IMR-90 (cell line): ENCODE data around the gene RPGRIP1L. TPM values are rescaled to one million over a fixed set of nuclear protein-coding genes. Genes with fewer than 3 reads are reported as not detected.

Experiments
- ATAC-seq: fragments of 200-7000 bp; cut with Tn5 transposase; 2 replicates; pipeline ENCODE4 v1.9.1; 2020; ENCODE audit warnings: low read depth, mild to moderate bottlenecking, moderate library complexity
- BruUV-seq: library from RNA; stranded (reverse); fragments of 400-500 nt; replicated peaks from 2 replicates; lab custom pipeline; 2021; lab: Mats Ljungman, UMichigan
- CTCF ChIA-PET: fragments of 300-600 bp; formaldehyde crosslinking; extraction: SDS; loops from one replicate; lab custom pipeline; 2021; ENCODE audit warnings: antibody characterized with exemption; lab: Yijun Ruan, JAX
- POLR2A ChIA-PET: fragments of 300-600 bp; sonication (Branson Sonifier 250); formaldehyde crosslinking; loops from one replicate; lab custom pipeline; 2022; ENCODE audit warnings: antibody characterized with exemption; ENCODE audit not compliant: unreplicated experiment; lab: Charles Lee
- DNase-seq: peaks from one replicate; pipeline ENCODE4 v3.0.0; 2013
- H2AFZ ChIP-seq: replicated peaks from 2 replicates; pipeline ENCODE3; 2013; ENCODE audit warnings: low read length, mild to moderate bottlenecking; ENCODE audit not compliant: poor library complexity
- H2AK5ac ChIP-seq: 2 replicates; pipeline ENCODE4 v1.6.1; 2013; ENCODE audit warnings: low read depth, low read length, inconsistent platforms
- H2AK9ac ChIP-seq: replicated peaks from 2 replicates; pipeline ENCODE3; 2013; ENCODE audit warnings: mild to moderate bottlenecking, low read depth, low read length, moderate library complexity; ENCODE audit not compliant: poor library complexity
- H2BK120ac ChIP-seq: 2 replicates; pipeline ENCODE4 v1.6.1; 2013; ENCODE audit warnings: low read depth, low read length, inconsistent platforms
- H2BK15ac ChIP-seq: 3 replicates; pipeline ENCODE4 v1.6.1; 2013; ENCODE audit warnings: low read depth, low read length, inconsistent platforms
- H2BK20ac ChIP-seq: 2 replicates; pipeline ENCODE4 v1.6.1; 2013; ENCODE audit warnings: low read depth, mild to moderate bottlenecking, inconsistent platforms, low read length, moderate library complexity
- H2BK5ac ChIP-seq: 2 replicates; pipeline ENCODE4 v1.6.1; 2013; ENCODE audit warnings: mild to moderate bottlenecking, low read depth, low read length, inconsistent platforms; ENCODE audit not compliant: poor library complexity, severe bottlenecking
- H3K14ac ChIP-seq: replicated peaks from 2 replicates; pipeline ENCODE4 v1.6.1; 2013; ENCODE audit warnings: low read depth, low read length, inconsistent platforms
- H3K18ac ChIP-seq: 2 replicates; pipeline ENCODE4 v1.6.1; 2013; ENCODE audit warnings: low read depth, low read length, control low read depth
- H3K23ac ChIP-seq: 2 replicates; pipeline ENCODE4 v1.6.1; 2013; ENCODE audit warnings: low read depth, low read length, inconsistent platforms
- H3K27ac ChIP-seq: 2 replicates; pipeline ENCODE4 v1.5.1; 2013; ENCODE audit warnings: mild to moderate bottlenecking, control low read depth, low read length; ENCODE audit not compliant: insufficient read depth
- H3K27me3 ChIP-seq: 2 replicates; pipeline ENCODE4 v1.6.1; 2013; ENCODE audit warnings: low read length; ENCODE audit not compliant: control insufficient read depth, insufficient read depth
- H3K36me3 ChIP-seq: 2 replicates; pipeline ENCODE4 v1.6.1; 2013; ENCODE audit warnings: low read length, mixed read lengths; ENCODE audit not compliant: control insufficient read depth, insufficient read depth
- H3K4ac ChIP-seq: 2 replicates; pipeline ENCODE4 v1.6.1; 2013; ENCODE audit warnings: low read depth, low read length, inconsistent platforms
- H3K4me1 ChIP-seq: 2 replicates; pipeline ENCODE4 v1.6.1; 2013; ENCODE audit warnings: low read length, mixed read lengths; ENCODE audit not compliant: control insufficient read depth, insufficient read depth
- H3K4me2 ChIP-seq: 2 replicates; pipeline ENCODE4 v1.6.1; 2013; ENCODE audit warnings: low read depth, mild to moderate bottlenecking, control low read depth, low read length, moderate library complexity
- H3K4me3 ChIP-seq: 2 replicates; pipeline ENCODE4 v1.5.1; 2013; ENCODE audit warnings: low read depth, mild to moderate bottlenecking, control low read depth, low read length, moderate library complexity; ENCODE audit not compliant: insufficient read depth
- H3K56ac ChIP-seq: 2 replicates; pipeline ENCODE4 v1.6.1; 2013; ENCODE audit warnings: low read length, inconsistent platforms; ENCODE audit not compliant: insufficient read depth; ENCODE audit errors: extremely low read depth
- H3K79me1 ChIP-seq, 2 experiments: 2 replicates each; pipeline ENCODE4 v1.6.1; 2013; ENCODE audit warnings: low read length in 2 of 2, inconsistent platforms in 1 of 2, low read depth in 1 of 2
- H3K9ac ChIP-seq: 2 replicates; pipeline ENCODE4 v1.6.1; 2013; ENCODE audit warnings: low read depth, low read length, control low read depth
- H3K9me1 ChIP-seq: 2 replicates; pipeline ENCODE4 v1.6.1; 2013; ENCODE audit warnings: low read length, inconsistent platforms; ENCODE audit not compliant: insufficient read depth
- H3K9me3 ChIP-seq: 2 replicates; pipeline ENCODE4 v1.6.1; 2013; ENCODE audit warnings: low read length; ENCODE audit not compliant: control insufficient read depth, insufficient read depth
- H4K20me1 ChIP-seq: 2 replicates; pipeline ENCODE4 v1.6.1; 2013; ENCODE audit warnings: low read length, inconsistent platforms; ENCODE audit not compliant: insufficient read depth
- H4K5ac ChIP-seq: 2 replicates; pipeline ENCODE4 v1.6.1; 2013; ENCODE audit warnings: mild to moderate bottlenecking, low read depth, low read length, control low read depth
- H4K8ac ChIP-seq, 2 experiments: 2 replicates each; pipeline ENCODE4 v1.6.1; 2013; ENCODE audit warnings: low read depth in 2 of 2, low read length in 2 of 2, control low read depth in 1 of 2, inconsistent platforms in 1 of 2
- H4K91ac ChIP-seq: 2 replicates; pipeline ENCODE4 v1.6.1; 2013; ENCODE audit warnings: low read depth, low read length, inconsistent platforms; ENCODE audit not compliant: insufficient read depth
- CEBPB ChIP-seq: IDR thresholded peaks from 2 replicates; pipeline ENCODE4 v1.6.1; 2012; ENCODE audit warnings: low read depth, low read length, improper control_type of control experiment
- CHD1 ChIP-seq: IDR thresholded peaks from 2 replicates; pipeline ENCODE4 v1.6.1; 2012; ENCODE audit warnings: low read depth, low read length, improper control_type of control experiment
- CTCF ChIP-seq: conservative IDR thresholded peaks from 2 replicates; pipeline ENCODE4 v1.5.1; 2012; ENCODE audit warnings: mild to moderate bottlenecking, low read depth, low read length, improper control_type of control experiment
- ELK1 ChIP-seq: fragments of 150-350 bp; IDR thresholded peaks from 2 replicates; pipeline ENCODE4 v1.6.1; 2016; ENCODE audit warnings: low read depth, mild to moderate bottlenecking, low read length, moderate library complexity, borderline replicate concordance
- FOS ChIP-seq: fragments of 150-350 bp; IDR thresholded peaks from 2 replicates; pipeline ENCODE4 v1.6.1; 2016; ENCODE audit warnings: low read depth, low read length
- MAZ ChIP-seq: IDR thresholded peaks from 2 replicates; pipeline ENCODE4 v1.6.1; 2012; ENCODE audit warnings: low read depth, mild to moderate bottlenecking, low read length, improper control_type of control experiment, moderate library complexity, borderline replicate concordance
- MXI1 ChIP-seq: IDR thresholded peaks from 2 replicates; pipeline ENCODE4 v1.6.1; 2012; ENCODE audit warnings: low read depth, mild to moderate bottlenecking, low read length, moderate library complexity, borderline replicate concordance
- POLR2A ChIP-seq: IDR thresholded peaks from 2 replicates; pipeline ENCODE4 v1.6.1; 2012; ENCODE audit warnings: mild to moderate bottlenecking, low read depth, low read length
- RAD21 ChIP-seq: IDR thresholded peaks from 2 replicates; pipeline ENCODE4 v1.6.1; 2012; ENCODE audit warnings: low read length, improper control_type of control experiment
- RFX5 ChIP-seq: IDR thresholded peaks from 2 replicates; pipeline ENCODE4 v1.8.0; 2012; ENCODE audit warnings: low read depth, mild to moderate bottlenecking, low read length, moderate library complexity
- USF2 ChIP-seq: fragments of 150-350 bp; IDR thresholded peaks from 2 replicates; pipeline ENCODE4 v1.6.1; 2017; ENCODE audit warnings: mild to moderate bottlenecking, antibody characterized with exemption, low read length, low read depth
- WGBS, 2 experiments: methylation state at CpG; one replicate each; pipeline versions ENCODE4 v1.1.5 to v1.1.7; 2013; ENCODE audit warnings: missing lambda C conversion rate in 2 of 2; ENCODE audit not compliant: insufficient read length in 1 of 2; ENCODE audit errors: extremely low coverage in 2 of 2; 5-methylcytosine and 5-hydroxymethylcytosine counted together
- dilution Hi-C: fragments of 300-500 bp; cut with HindIII; formaldehyde crosslinking; loops from one replicate; pipeline ENCODE4 v1.14.3; 2018; ENCODE audit warnings: low sequenced_read_pairs; ENCODE audit not compliant: unreplicated experiment
- in situ Hi-C: fragments of 300-500 bp; cut with MboI; formaldehyde crosslinking; loops from 3 replicates; pipeline ENCODE4 v1.14.3; 2019; ENCODE audit warnings: low sequenced_read_pairs, inconsistent platforms, mixed read lengths
- intact Hi-C: fragments of 100-400 bp; cut with micrococcal nuclease; formaldehyde crosslinking; loops from 2 replicates; pipeline ENCODE4 v1.10.0; 2022
- polyA plus RNA-seq, 3 experiments: library from polyadenylated mRNA; depleted of rRNA; stranded (reverse); fragments of >200 nt; gene quantifications; 2 replicates each; pipeline ENCODE4 v1.2.3, GENCODE V29; 2012; ENCODE audit warnings: low replicate concordance in 1 of 3
- total RNA-seq: library from RNA; depleted of rRNA; stranded (reverse); fragments of >200 nt; gene quantifications from 2 replicates; pipeline ENCODE4 v1.2.3, GENCODE V29; 2012

Gene RPGRIP1L
- total and polyA plus RNA-seq, 2 of the 4 experiments (the other 2 are of a cell fraction), result 7.3 to 10.4 TPM

DNA sequence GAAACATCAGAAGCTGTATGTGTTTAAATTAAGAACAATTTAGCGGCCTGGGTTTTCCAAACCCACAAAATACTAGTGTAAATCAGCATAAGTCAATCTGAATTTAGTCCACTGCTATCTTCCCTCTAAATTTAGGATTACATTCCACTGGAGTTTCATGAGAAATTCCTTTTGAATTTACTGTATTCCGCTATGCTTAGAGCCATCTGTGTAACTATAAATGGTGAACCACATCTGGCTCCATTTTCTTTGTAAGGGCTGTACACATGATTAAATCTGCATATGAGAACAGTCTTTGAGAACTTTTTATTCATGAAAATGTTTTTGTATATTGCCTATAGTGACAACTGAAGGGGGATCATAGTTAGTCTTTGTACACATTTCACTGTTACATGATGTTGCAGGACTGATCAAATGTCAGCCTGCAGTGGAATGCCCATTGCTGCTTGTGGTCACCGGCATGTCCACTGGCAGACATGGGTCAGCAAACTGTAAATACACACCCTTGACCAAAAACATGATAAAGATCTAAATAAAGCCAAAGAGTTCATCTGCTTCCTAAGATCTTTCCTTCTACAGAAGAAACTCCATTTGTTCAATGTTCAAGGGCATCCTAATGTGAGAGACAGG is 36.8 kb downstream of the RPGRIP1L start:
- H4K5ac ChIP-seq, result no peak overlapping the region
- no peak overlapping the region for H2AK5ac ChIP-seq
- H2AK9ac ChIP-seq, result no peak overlapping the region
- ATAC-seq (no peak), DNase-seq (no peak)
- no peak overlapping the region for H2BK20ac ChIP-seq
- H3K9me3 ChIP-seq, result no peaks in the 10 kb centered on the region
- H2BK5ac ChIP-seq, result no peak overlapping the region
- H3K27me3 ChIP-seq, result no peaks in the 10 kb centered on the region
- intact Hi-C loops (no loop called here), dilution Hi-C loops (no loop called here), in situ Hi-C loops (no loop called here)
- no peaks in the 10 kb centered on the region for H4K20me1 ChIP-seq
- no peak overlapping the region for H4K8ac ChIP-seq
- no peak overlapping the region for H2BK15ac ChIP-seq
- ChIA-PET CTCF (no interaction called here), POLR2A (no interaction called here)
- no peak overlapping the region for H3K23ac ChIP-seq
- H3K18ac ChIP-seq, result no peak overlapping the region
- no peak overlapping the region for H3K4ac ChIP-seq
- no peak overlapping the region for H2BK120ac ChIP-seq
- no peaks in the 10 kb centered on the region for H3K36me3 ChIP-seq
- H3K4me3 ChIP-seq, result no peak overlapping the region
- H3K14ac ChIP-seq, result no peak overlapping the region
- no peak overlapping the region for H3K27ac ChIP-seq
- no peaks in the 10 kb centered on the region for H3K9me1 ChIP-seq
- no peaks in the 10 kb centered on the region for H3K79me1 ChIP-seq
- H3K9ac ChIP-seq, result no peak overlapping the region
- no peak overlapping the region for H4K91ac ChIP-seq
- no peak overlapping the region for H3K56ac ChIP-seq
- H3K4me1 ChIP-seq, result no peaks in the 10 kb centered on the region
- WGBS, 2 experiments, result no CpG with 5 or more reads among the region's 3 CpGs
- H3K4me2 ChIP-seq, result no peak overlapping the region
- BruUV-seq, result no TSS peak
- no peak overlapping the region for H2AFZ ChIP-seq
- no peak for TF ChIP-seq MXI1
- TF ChIP-seq USF2, result no peak
- TF ChIP-seq MAZ, result no peak
- no peak for TF ChIP-seq ELK1
- TF ChIP-seq POLR2A, result no peak
- no peak for TF ChIP-seq RAD21
- TF ChIP-seq FOS, result no peak
- TF ChIP-seq CTCF, result no peak
- no peak for TF ChIP-seq RFX5
- TF ChIP-seq CHD1, result no peak
- no peak for TF ChIP-seq CEBPB
